Stimulated activated CD4-positive, alpha-beta T cell treated with anti-CD3 and anti-CD28 coated beads, Interleukin-4, amount 100 ng/mL, for 48 hours (primary cell): ENCODE data around the gene PROCA1.
A peak's percentile ranks its signal among the peaks of the same experiment; 100 is the strongest.

Source experiments
- DNase-seq, 2 donors: peaks; one replicate each; pipeline ENCODE4 v3.0.0-alpha.2; 2020; ENCODE audit warnings: low read depth in 2 of 2

PROCA1 gene

DNA sequence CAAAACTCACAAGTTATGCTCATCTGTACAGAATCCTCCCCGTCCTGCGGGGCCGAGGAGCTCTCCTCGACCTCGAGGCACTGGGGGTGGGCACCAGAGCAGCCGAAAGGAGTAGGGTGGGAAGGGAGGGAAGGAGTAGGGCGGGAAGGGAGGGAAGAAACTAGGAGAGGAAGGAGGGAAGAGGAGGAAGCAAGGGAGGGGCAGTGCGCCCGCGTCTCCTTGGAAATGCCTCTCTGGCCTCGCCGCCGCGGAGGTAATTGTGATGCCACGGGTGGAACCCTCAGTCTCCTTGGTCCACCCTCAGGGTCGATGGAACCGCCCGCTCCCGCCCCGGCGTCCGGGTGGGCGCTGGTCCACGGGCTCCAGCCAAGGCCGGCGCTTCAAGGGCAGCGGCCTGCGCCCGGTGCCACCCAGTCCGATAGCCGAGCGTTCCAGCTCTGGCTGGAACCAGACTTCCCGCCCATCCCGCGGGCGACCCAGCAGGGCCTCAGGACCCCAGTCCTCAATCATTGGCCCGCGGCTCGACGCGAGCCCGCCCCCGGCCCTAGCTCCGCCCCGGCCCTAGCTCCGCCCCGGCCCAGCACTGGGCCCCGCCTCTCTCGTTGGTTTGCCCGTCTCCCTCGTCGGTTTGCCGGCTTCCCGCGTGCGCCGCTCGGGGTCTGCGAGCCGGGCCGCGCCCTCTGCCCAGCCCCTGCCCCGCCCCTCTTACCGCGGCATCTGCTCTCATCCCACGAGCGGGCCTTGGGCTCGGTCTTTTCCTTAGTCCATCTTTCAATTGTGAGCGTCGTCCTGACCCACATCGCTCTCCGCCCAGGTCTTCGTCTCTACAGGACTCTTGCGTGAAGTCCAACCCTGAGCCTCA is 596 bp downstream of the PROCA1 start:
- peak; percentile 88 for DNase-seq

DNA sequence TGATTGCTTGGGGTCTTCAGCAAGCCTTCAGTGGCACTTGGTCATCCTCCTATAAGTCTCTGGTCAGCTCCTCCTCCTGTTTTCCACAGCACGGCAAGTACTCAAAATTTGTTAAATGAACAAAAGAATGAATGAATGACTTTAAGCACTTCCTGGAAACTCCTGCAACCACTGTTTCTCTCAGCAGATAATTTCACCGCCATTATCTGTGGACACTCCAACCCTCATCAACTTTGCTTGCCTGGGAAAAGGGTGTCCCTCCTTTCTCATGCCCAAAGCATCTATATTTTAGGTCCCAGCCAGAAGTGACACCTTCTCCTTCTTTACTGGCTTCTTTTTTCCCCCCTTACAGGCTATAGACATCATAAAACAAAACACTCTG is 4.4 kb downstream of the PROCA1 start:
- no peak for DNase-seq

DNA sequence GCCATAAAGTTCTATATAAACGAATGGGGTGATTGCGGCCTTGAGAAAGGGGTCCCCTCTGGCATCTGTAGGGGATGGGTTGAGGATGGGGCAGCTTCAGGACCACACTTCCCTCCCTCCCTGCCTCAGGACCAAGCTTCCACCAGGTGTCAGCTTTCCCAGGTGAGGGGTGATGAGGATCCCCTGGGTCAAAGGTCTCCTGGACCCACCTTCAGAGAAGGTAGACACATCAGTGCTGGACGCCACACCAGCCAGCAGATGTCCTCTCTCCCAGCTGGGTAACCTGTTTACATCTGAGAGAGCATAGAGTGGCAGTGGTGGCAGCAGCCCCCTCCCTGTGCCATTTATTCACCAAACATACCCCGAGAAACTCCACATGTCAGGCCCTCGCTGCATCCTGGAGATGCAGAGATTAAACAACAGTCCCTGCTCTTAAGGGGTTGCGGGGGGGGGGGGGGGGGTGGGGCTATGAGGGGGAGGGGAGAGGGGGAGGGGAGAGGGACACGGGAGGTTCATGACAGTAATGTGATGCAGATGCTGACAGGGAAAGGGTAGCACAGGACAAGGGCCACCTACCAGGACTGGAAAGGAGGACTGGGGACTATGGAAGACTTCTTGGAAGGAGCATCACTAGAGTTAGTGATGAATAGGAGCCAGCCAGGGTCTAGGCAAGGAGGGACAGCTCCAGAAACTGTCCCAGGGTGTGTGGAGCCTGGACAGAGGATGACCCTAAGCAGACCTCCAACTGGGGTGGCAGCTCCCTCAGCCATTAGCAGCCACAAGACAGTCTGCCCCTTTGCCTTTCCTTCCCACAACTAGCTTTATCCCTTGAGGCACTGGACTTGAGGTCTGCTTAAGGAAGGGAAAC is 5.0 kb downstream of the PROCA1 start:
- no peak for DNase-seq

DNA sequence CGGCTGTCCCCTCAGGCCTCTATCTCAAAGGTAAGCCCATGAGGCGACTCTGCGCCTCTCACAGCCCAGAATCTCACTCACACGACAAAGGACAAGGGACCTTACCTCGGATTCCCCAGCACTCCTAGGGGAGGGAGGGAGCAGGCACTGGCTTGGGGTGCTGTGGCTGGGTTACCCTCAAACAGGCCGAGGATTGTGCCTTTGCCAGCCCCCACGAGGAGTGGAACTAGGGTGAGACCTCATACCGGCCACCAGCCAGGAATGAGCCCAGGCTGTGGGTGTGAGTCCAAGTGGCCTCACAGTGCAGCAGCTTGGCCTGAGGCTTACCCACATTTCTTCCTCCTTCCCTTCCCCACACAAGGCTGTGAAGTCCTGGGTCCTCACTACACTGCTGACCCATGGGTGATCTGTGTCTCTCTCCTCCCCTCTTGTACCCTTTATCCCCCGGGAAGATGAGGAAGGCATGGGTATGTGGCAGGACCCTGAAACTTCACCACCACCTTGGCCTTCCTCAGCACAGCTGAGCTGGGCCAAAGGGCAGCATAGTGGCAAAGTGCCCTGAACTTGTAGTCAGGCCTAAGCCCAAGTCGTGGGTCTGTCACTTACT is 5.9 kb downstream of the PROCA1 start:
- no peak for DNase-seq

DNA sequence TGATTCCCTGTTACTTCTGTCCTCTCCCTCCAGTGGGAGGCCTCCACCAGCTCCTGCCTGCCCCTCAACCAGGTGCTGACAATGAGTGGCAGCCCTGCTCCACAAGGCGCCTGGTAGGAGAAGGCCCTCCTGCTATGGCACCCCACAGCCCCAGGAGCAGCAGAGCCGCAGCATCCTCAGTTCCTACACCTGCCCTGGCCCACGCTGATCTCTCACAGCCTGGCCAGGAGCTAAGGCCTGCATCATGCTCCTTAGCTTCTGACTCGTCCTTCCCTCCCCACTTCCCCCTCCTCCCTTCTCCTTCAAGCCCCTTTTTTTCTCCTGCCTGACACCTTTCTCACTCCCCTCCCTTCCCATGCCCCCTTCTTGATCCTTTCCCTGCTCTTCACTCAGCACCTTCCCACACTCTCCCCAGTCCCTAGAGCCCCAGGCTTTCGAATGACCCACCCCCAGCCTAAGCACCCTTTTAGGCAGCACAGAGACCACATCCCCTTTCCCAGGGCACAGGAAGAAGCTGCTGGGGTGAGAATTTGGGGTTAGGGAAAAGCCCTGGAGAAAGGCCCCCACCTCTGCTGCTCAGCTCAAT is 6.5 kb downstream of the PROCA1 start:
- no peak for DNase-seq

DNA sequence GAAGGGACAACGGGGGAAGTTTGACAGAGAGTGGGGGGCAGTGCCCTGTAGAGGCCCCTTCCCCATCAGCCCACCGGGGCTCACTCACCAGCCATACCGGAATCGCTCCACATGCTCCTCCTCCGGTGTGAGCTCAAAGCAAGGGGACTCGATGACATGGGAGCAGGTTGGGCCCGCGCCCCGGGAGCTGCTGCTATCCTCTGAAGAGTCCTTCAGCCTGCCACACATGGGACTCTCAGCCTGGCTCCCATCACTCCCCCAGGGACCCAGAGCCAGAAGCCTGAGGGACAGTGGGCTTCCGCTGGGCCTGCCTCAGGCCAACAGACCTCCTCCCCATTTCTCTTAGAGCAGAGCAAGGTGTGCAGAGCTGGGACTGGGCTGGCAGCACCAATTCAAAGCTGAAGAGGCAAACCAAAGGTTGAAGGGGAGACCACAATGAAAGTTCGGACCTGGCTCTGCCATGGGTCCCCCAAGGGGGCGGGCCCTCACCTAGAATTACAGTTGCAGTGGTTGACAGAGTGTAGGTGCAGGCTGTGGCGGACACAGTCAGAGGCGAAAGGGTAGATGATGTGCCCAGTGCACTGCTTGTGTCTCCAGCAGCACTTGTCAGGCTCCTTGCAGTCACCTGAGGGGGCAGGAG is 7.3 kb downstream of the PROCA1 start:
- no peak for DNase-seq

DNA sequence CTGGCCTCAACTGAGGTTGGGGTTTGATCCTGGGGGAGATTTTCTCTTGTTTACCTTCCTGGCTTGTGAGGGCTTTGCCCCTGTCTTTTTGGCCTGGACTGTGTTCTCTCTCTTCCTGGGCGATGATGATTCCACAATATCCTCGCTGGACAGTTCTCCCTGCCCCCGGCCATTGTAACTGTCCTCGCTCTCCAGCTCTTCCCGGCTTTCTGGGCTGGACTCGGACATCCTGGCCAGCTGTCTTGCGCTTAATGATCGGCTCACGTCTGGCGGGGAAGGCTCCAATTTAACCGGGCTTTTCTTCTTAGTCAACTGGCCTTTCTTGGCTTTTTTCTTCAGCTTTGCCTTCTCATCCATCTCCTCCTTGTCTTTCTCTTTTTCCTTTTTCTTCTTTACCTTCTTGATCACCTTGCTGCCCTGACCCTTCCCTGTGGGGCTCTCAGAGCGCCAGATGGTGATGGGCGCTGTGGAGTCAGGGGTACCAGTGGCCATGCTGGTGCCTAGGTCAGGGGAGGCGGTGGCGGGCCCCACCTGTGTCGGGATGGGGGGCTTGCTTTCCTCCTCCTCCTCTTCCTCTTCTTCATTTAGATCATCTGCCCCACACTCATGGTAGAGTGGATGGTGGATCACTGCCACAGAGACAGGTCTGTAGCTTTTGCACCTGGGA is 8.0 kb downstream of the PROCA1 start:
- no peak for DNase-seq

DNA sequence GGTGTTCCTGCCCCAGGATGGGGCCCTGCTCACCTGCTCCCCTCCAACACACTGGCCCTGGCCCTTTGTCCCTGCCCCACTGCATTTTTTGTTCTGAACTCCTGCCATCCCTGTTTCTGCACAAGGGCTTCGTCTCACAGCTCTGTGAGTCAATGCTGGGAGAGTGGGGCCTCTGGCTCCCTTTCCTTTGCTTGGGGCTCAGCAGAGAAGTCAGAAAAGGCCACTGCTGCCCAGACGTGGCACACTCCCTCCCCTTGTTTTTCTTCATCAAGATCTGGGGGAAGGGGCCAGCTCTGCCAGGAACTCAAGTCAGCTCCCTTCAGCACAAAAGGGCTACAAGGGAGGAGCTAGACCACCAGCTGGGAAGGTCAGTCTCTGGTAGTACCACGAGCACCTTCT is 8.9 kb downstream of the PROCA1 start:
- DNase-seq, result no peak

DNA sequence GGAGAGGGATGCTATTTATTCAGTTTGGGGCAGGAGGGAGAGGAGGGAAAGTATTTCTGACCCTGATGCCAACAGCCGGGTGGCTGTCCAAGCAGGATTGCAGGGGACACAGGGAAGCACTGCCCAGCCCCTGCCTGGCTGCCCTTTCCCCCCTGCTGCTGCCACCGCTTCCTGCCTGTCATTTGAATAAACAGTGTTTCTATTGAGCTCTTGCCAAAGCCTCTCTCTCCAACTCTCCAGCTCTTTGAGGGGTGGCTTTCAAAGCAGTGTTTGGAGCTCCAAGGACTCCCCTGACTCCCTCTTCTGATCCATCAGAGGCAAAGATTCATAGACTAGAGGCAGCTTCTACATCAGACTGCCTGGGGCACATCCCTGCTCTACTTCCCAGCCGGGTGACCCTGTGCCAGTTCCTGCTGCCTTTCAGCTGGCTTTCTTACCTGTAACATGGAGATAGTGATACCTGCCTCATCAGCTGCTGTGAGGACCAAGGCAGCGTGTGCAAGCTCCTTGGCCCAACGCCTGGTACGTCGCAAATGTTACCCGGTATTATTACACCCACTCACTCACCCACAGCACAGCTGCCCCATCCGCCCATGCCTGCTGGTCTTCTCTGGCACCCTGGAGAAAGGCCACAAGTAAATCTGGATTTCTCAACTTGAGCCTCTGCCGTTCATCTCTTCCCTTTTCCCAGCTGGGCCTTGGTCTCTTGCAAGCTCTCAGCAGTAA is 9.5 kb downstream of the PROCA1 start:
- no peak for DNase-seq

DNA sequence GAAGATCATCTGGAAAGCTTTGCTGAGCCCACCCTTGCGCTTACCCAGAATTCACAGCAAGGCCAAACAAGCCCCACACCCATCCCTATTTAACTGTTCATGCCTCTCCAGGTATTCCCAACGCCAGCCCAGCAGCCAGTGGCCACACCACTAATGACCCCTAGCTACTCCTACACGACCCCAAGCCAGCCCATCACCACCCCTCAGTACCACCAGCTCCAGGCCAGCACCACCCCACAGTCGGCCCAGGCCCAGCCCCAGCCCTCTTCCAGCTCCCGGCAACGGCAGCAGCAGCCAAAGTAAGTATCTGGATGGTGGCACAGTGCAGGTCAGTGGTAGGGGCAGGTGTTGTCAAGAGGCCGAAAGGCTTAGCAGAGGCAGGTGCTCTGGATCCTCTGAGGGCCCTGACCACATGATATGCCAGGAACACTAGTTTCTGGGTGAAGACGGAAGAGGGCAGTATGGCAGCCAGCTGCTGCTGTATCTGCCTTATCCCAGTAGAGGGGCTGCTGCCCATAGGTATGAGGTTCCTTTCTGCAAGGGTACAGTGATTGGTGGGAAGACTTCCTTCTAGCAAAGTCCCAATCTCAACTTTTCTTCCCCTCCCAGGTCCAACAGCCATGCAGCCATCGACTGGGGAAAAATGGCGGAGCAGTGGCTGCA is 10.7 kb downstream of the PROCA1 start:
- no peak for DNase-seq

DNA sequence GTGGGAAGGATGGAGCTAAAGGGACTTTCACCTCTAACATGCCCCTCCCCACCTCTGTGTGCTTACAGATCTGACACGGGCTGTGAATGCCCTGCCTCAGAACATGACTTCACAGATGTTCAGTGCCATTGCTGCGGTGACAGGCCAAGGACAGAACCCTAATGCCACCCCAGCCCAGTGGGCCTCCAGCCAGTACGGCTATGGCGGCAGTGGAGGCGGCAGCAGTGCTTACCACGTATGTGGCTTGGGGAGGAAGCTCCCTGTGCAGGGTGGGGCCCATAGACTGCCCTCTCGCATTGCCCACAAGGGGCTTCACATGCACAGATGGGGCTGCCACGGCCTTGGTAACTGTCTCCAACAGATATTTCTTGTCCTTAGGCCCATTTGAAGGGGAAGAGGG is 11.4 kb downstream of the PROCA1 start:
- DNase-seq, result no peak

DNA sequence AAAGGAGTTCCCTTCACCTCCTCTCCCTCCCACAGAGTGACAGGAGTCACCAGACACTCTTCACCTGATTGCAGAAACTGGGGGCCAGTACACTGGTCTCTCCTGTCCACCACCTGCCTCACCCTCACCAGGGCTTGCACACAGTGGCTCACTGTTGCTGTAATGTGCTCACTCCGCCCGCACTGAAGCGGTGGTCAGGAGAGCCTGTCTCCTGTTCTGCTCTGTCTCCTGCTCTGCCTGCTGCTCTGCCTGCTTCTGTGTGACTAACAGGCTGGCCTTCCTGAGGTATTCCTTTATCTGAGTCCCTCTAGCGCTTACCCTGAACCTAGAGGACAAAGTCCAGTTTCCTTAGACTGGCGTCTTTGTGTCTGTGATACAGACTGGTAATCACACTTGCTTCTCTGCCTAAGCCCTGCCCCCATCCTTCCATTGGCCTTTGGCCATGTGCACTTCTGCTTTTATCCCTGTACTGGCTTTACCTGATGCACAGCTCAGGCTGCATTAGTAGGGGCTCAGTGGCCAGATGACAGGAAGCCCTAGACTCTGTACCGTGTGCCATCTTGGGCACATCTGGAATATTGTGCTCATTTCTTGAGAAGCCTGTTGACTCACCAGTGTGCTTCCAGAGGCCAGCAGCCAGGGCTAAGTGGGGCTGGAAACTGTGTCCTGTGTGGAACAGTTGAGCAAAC is 13.3 kb downstream of the PROCA1 start:
- DNase-seq, result no peak

DNA sequence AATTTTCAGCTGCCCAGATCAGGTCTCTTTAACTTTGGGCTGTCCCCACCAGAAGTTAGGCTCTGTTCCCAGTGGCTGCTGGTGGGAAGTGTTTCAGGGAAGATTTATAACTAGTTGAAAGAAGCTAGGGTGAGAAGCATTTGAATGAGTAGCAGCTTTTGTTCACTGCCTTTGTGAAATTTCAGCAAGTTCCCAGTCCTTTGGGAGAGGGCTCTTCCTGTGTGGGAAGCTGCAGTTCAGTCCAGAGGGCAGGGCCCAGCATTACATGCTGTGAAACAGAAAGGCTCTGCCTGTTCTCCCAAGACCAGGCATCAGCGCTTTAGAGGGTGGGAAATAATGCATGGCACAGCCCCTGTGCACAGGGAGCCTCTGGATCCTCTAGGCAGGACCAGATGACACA is 17.8 kb downstream of the PROCA1 start:
- DNase-seq, result no peak

DNA sequence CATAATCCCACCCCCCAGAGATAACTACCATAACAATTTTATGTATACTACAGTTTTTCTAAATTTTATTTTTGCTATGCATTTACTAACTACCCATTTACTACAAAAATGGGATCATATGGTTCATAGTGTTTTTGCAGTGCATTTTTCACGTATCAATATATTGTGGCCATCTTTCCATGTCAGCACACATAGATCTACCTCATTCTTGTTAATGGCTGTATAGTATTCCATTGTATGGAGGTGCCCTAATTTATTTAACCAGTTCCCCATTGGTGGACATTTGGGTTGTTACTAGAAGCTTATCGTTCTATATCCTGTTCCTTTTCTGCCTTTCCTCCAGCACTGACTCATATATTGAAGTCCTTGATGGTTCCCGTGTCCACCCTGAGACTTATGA is 22.7 kb downstream of the PROCA1 start:
- DNase-seq, result no peak

DNA sequence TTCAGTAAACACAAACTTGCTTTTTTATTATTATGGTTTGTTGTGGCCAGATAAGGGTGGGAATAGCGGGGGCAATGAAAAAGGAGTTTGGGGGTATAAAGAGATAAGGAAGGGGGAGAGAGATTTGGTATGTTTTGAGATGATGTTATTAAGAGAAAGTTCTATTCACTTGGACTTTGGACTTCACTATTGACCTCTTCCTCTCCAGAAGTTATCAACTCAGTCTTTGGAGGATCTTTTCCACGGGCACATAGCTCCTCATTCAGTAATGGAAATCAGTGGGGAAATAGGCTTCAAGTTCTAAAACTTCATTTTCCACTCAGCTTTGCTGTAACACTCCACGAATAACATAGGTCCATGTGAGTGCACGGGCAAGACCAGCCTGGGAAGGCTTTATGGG is 23.2 kb downstream of the PROCA1 start:
- no peak for DNase-seq

DNA sequence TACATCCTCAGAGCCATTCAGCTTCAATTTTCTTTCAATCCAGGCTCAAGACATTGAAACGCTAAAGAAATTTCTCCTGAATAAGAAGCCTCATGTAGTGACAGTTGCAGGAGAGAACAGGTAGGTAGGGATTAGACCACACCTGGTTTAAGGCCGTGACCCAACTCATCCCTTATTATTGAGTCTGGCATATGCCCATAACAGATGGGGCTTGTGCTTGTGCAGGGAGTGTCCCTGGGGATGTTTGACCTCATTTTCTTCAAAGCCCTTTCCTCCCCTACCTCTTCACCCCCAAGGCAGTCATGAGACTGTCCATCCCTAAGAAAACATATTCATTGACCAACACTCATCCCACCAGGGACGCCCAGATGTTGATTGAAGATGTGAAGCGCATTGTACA is 25.4 kb downstream of the PROCA1 start:
- DNase-seq, result no peak

DNA sequence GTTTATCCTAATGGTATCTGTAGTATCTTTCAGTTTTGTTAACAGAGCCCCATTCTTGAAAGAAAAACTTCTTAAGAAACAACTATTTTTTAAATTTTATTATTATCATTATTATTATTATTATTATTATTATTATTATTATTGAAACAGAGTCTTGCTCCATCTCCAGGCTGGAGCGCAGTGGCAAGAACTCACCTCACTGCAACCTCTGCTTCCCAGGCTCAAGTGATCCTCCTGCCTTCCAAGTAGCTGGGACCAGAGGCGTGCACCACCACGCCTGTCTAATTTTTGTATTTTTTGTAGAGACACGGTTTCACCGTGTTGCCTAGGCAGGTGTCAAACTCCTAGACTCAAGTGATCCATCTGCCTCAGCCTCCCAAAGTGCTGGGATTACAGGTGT is 26.3 kb downstream of the PROCA1 start:
- no peak for DNase-seq

DNA sequence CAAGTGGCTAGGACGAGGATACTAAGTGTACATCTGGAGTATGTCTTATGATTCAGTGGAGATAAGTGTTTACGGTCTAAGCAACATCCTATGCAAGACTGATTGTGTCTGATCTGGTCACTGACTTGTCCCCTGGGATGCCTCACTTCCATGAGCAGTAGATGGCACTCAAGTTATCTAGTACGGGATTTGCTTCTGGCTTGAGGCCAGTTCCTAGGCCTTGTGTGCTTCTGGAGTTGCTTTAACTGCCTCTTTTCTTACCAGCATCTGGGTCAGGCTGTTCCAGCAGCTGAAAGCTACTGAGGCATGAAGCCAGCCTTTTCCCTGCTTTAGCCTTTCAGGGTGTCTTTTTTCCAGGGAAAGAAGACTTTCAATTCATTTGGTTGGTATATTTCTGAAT is 26.7 kb downstream of the PROCA1 start:
- no peak for DNase-seq

DNA sequence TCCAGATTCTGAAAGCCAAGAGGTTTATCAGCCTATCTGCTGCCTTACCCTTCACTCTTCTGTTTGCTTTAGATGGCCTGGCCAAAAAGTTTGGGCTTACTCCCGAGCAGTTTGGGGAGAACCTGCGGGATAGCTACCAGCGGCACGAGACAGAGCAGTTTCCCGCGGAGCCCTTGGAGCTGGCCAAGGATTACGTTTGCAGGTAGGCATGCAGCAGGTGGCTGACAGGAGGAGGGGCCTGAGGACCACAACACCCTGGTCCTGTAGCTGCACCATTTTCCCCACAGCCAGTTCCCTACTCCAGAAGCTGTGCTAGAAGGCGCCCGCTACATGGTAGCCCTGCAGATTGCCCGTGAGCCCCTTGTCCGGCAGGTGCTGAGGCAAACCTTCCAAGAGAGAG is 29.0 kb downstream of the PROCA1 start:
- no peak for DNase-seq
